H9 (cell line): Measurements from ENCODE around the gene KCNMA1. TPM values are rescaled to one million over a fixed set of nuclear protein-coding genes. Genes with fewer than 3 reads are reported as not detected.

Experiments used
- DNase-seq: peaks from one replicate; pipeline ENCODE4 v3.0.0-alpha.2; 2017
- H2AFZ ChIP-seq: one replicate; pipeline ENCODE4 v1.6.1; 2013; ENCODE audit warnings: mild to moderate bottlenecking, low read length, control low read depth, moderate library complexity
- H2AK5ac ChIP-seq: 2 replicates; pipeline ENCODE4 v1.6.1; 2013; ENCODE audit warnings: low read length, control low read depth, mixed read lengths; ENCODE audit not compliant: insufficient read length
- H2BK120ac ChIP-seq: one replicate; pipeline ENCODE4 v1.6.1; 2013; ENCODE audit warnings: low read depth, mild to moderate bottlenecking, low read length, control low read depth, inconsistent platforms; ENCODE audit not compliant: poor library complexity, severe bottlenecking
- H2BK12ac ChIP-seq: 2 replicates; pipeline ENCODE4 v1.6.1; 2013; ENCODE audit warnings: low read length, control low read depth, mixed read lengths, low read depth; ENCODE audit not compliant: insufficient read length
- H2BK15ac ChIP-seq: 2 replicates; pipeline ENCODE4 v1.6.1; 2013; ENCODE audit warnings: low read depth, low read length, control low read depth
- H2BK20ac ChIP-seq: one replicate; pipeline ENCODE4 v1.6.1; 2013; ENCODE audit warnings: low read depth, mild to moderate bottlenecking, low read length, control low read depth, inconsistent platforms; ENCODE audit not compliant: poor library complexity, severe bottlenecking
- H2BK5ac ChIP-seq: 2 replicates; pipeline ENCODE4 v1.6.1; 2013; ENCODE audit warnings: low read length, control low read depth, mixed read lengths; ENCODE audit not compliant: insufficient read length
- H3K14ac ChIP-seq: 2 replicates; pipeline ENCODE4 v1.6.1; 2013; ENCODE audit warnings: low read length, control low read depth; ENCODE audit not compliant: insufficient read depth
- H3K18ac ChIP-seq: 2 replicates; pipeline ENCODE4 v1.6.1; 2013; ENCODE audit warnings: low read depth, mild to moderate bottlenecking, mixed read lengths, low read length, control low read depth; ENCODE audit not compliant: insufficient read length
- H3K23ac ChIP-seq: 2 replicates; pipeline ENCODE4 v1.6.1; 2013; ENCODE audit warnings: low read length, control low read depth, mixed read lengths, low read depth; ENCODE audit not compliant: insufficient read length
- H3K23me2 ChIP-seq: 2 replicates; pipeline ENCODE4 v1.6.1; 2013; ENCODE audit warnings: low read depth, mild to moderate bottlenecking, mixed read lengths, low read length, control low read depth; ENCODE audit not compliant: insufficient read length, poor library complexity, severe bottlenecking
- H3K27ac ChIP-seq: 2 replicates; pipeline ENCODE4 v1.5.1; 2013; ENCODE audit warnings: low read length, control low read depth, mixed read lengths, low read depth; ENCODE audit not compliant: insufficient read length
- H3K27me3 ChIP-seq: 2 replicates; pipeline ENCODE4 v1.6.1; 2013; ENCODE audit warnings: low read length, control low read depth, inconsistent platforms; ENCODE audit not compliant: insufficient read depth
- H3K4ac ChIP-seq: 2 replicates; pipeline ENCODE4 v1.6.1; 2013; ENCODE audit warnings: low read depth, mild to moderate bottlenecking, control low read depth, inconsistent platforms, low read length, moderate library complexity
- H3K4me1 ChIP-seq: 2 replicates; pipeline ENCODE4 v1.6.1; 2013; ENCODE audit warnings: low read length, control low read depth, inconsistent platforms; ENCODE audit not compliant: insufficient read depth
- H3K4me2 ChIP-seq: 2 replicates; pipeline ENCODE4 v1.6.1; 2013; ENCODE audit warnings: low read length, control low read depth, mixed read lengths; ENCODE audit not compliant: insufficient read length, insufficient read depth
- H3K56ac ChIP-seq: 2 replicates; pipeline ENCODE4 v1.6.1; 2013; ENCODE audit warnings: low read depth, mild to moderate bottlenecking, mixed read lengths, low read length, control low read depth; ENCODE audit not compliant: insufficient read length
- H3K79me1 ChIP-seq: 2 replicates; pipeline ENCODE4 v1.6.1; 2013; ENCODE audit warnings: low read depth, mild to moderate bottlenecking, moderate library complexity, low read length, control low read depth, inconsistent platforms; ENCODE audit not compliant: insufficient read depth, poor library complexity, severe bottlenecking
- H3K79me2 ChIP-seq: 2 replicates; pipeline ENCODE4 v1.6.1; 2013; ENCODE audit warnings: low read length, control low read depth, inconsistent platforms; ENCODE audit not compliant: insufficient read depth
- H3K9ac ChIP-seq: 2 replicates; pipeline ENCODE4 v1.6.1; 2013; ENCODE audit warnings: low read length, control low read depth, mixed read lengths; ENCODE audit not compliant: insufficient read length; ENCODE audit errors: extremely low read depth
- H3K9me3 ChIP-seq: one replicate; pipeline ENCODE4 v1.6.1; 2013; ENCODE audit warnings: low read depth, low read length, inconsistent platforms; ENCODE audit not compliant: control insufficient read depth
- H3T11ph ChIP-seq: one replicate; pipeline ENCODE4 v1.6.1; 2013; ENCODE audit warnings: mild to moderate bottlenecking, low read length, control low read depth, inconsistent platforms
- H4K20me1 ChIP-seq: one replicate; pipeline ENCODE4 v1.6.1; 2013; ENCODE audit not compliant: control insufficient read depth, insufficient read length, insufficient read depth
- H4K5ac ChIP-seq: 2 replicates; pipeline ENCODE4 v1.6.1; 2013; ENCODE audit warnings: low read depth, mild to moderate bottlenecking, mixed read lengths, low read length, control low read depth; ENCODE audit not compliant: insufficient read length
- H4K8ac ChIP-seq: replicated peaks from 2 replicates; pipeline ENCODE4 v1.6.1; 2013; ENCODE audit warnings: low read length, control low read depth, mixed read lengths, low read depth; ENCODE audit not compliant: insufficient read length
- H4K91ac ChIP-seq: 2 replicates; pipeline ENCODE4 v1.6.1; 2013; ENCODE audit warnings: low read depth, mild to moderate bottlenecking, moderate library complexity, mixed read lengths, low read length, control low read depth; ENCODE audit not compliant: insufficient read length
- H3K27ac Mint-ChIP-seq, 3 experiments: 2 replicates in 2 of 3; 3 replicates in 1 of 3; pipeline ENCODE4 v1.8.0; 2020 to 2021; ENCODE audit warnings: mixed read lengths in 3 of 3, mild to moderate bottlenecking in 1 of 3, moderate library complexity in 1 of 3
- H3K27me3 Mint-ChIP-seq: 2 replicates; pipeline ENCODE4 v1.8.0; 2021; ENCODE audit warnings: low read depth, mild to moderate bottlenecking, moderate library complexity, mixed read lengths
- H3K36me3 Mint-ChIP-seq, 3 experiments: 2 replicates in 2 of 3; 3 replicates in 1 of 3; pipeline ENCODE4 v1.8.0; 2020 to 2021; ENCODE audit warnings: low read depth in 3 of 3, mixed read lengths in 3 of 3; ENCODE audit not compliant: insufficient read depth in 1 of 3
- H3K4me1 Mint-ChIP-seq, 2 experiments: 2 replicates each; pipeline ENCODE4 v1.8.0; 2020; ENCODE audit warnings: mixed read lengths in 2 of 2
- H3K4me3 Mint-ChIP-seq, 2 experiments: 2 replicates in 1 of 2; 3 replicates in 1 of 2; pipeline ENCODE4 v1.8.0; 2020 to 2021; ENCODE audit warnings: mild to moderate bottlenecking in 2 of 2, mixed read lengths in 2 of 2, moderate library complexity in 1 of 2
- H3K9me3 Mint-ChIP-seq, 2 experiments: 2 replicates in 1 of 2; 3 replicates in 1 of 2; pipeline ENCODE4 v1.8.0; 2020; ENCODE audit warnings: mild to moderate bottlenecking in 2 of 2, mixed read lengths in 2 of 2, moderate library complexity in 1 of 2
- WGBS: extraction: QIAGEN DNeasy Blood & Tissue Kit; methylation state at CpG from one replicate; pipeline ENCODE4 v1.1.7; 2013; ENCODE audit warnings: missing lambda C conversion rate, low lambda C conversion rate, mixed read lengths; ENCODE audit not compliant: insufficient read length; ENCODE audit errors: extremely low coverage; 5-methylcytosine and 5-hydroxymethylcytosine counted together
- total RNA-seq: library from RNA; stranded (reverse); gene quantifications from 2 replicates; pipeline ENCODE4 v1.2.1, GENCODE V29; 2021
- TF ChIP-seq, protein P1 (sequence below): fragments of 200-600 bp; sonication (generic); conservative IDR thresholded peaks from 3 replicates; pipeline ENCODE4 v1.8.0; 2021; ENCODE audit warnings: antibody characterized with exemption, mild to moderate bottlenecking

Gene KCNMA1
- total RNA-seq, 1 experiment from 2014 or later: 2.0 TPM

DNA sequence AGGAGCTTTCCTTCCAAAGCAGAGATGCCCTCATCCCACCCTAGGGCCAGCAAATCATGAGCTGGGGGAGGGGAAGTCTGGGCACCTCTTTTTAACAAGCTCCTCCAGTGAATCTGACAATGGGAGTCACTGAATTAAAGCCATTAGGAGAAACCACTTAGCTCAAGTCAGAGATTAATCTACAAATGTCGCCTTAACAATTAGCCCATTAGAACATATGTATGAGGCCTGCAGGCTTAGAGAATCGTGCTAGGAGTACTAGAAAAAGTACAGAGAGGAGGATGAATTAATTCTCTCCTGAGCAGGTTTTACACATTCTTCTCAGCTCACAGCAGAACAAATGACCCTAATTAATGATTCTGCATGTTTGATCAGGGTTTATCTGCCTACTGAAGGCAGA, 381.3 kb downstream of the KCNMA1 start:
- Histone ChIP-seq H3K14ac (no peak overlapping the region), H3K27me3 (no peaks in the 10 kb centered on the region), H2BK15ac (no peak overlapping the region), H3K18ac (no peak overlapping the region), H3K56ac (no peak overlapping the region), H3K27ac (no peak overlapping the region), H4K5ac (no peak overlapping the region), H2BK20ac (no peak overlapping the region), H3K23me2 (no peaks in the 10 kb centered on the region), H2AFZ (no peak overlapping the region), H3K79me2 (no peaks in the 10 kb centered on the region), H3K4me1 (no peaks in the 10 kb centered on the region), H3K4me2 (no peak overlapping the region), H4K8ac (no peak overlapping the region), H3T11ph (no peak overlapping the region), H3K9me3 (no peaks in the 10 kb centered on the region), H4K91ac (no peak overlapping the region), H2BK120ac (no peak overlapping the region), H3K79me1 (no peaks in the 10 kb centered on the region), H2AK5ac (no peak overlapping the region), H3K4ac (no peak overlapping the region), H3K9ac (no peak overlapping the region), H4K20me1 (no peaks in the 10 kb centered on the region), H3K23ac (no peak overlapping the region), H2BK12ac (no peak overlapping the region), H2BK5ac (no peak overlapping the region)
- peaks cover 1% of the 10 kb centered on the region; the same call in 1 of the 2 replicates for H3K27me3 Mint-ChIP-seq
- H3K9me3 Mint-ChIP-seq: peaks cover 0 to 6% of the 10 kb centered on the region in 2 experiments; a peak in 3 of 5 replicates
- WGBS: no CpG with 5 or more reads among the region's 2 CpGs
- H3K4me1 Mint-ChIP-seq: peaks cover 2 to 4% of the 10 kb centered on the region in 2 experiments; a peak in 2 of 4 replicates
- TF ChIP-seq, protein P1, sequence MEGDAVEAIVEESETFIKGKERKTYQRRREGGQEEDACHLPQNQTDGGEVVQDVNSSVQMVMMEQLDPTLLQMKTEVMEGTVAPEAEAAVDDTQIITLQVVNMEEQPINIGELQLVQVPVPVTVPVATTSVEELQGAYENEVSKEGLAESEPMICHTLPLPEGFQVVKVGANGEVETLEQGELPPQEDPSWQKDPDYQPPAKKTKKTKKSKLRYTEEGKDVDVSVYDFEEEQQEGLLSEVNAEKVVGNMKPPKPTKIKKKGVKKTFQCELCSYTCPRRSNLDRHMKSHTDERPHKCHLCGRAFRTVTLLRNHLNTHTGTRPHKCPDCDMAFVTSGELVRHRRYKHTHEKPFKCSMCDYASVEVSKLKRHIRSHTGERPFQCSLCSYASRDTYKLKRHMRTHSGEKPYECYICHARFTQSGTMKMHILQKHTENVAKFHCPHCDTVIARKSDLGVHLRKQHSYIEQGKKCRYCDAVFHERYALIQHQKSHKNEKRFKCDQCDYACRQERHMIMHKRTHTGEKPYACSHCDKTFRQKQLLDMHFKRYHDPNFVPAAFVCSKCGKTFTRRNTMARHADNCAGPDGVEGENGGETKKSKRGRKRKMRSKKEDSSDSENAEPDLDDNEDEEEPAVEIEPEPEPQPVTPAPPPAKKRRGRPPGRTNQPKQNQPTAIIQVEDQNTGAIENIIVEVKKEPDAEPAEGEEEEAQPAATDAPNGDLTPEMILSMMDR: no peak
- H3K36me3 Mint-ChIP-seq: peaks cover 0 to 8% (median 2%) of the 10 kb centered on the region in 3 experiments; a peak in 1 of 7 replicates
- no peak for DNase-seq
- no peak overlapping the region for H3K27ac Mint-ChIP-seq
- no peak overlapping the region for H3K4me3 Mint-ChIP-seq
